Stimulated activated CD8-positive, alpha-beta memory T cell treated with anti-CD3 and anti-CD28 coated beads, Interleukin-4, amount 100 ng/mL, for 48 hours (primary cell): ENCODE data around the gene ZNF438.
"Not testable (repeated sequence)": the region's sequence is repeated elsewhere in the genome, so short reads cannot be mapped to it uniquely, and the experiment has no call there.

Experiments
- DNase-seq: peaks from one replicate; pipeline ENCODE4 v3.0.0-alpha.2; 2020

The ZNF438 gene

GRCh38 chr10:31041011-31041410, 9.3 kb upstream of the ZNF438 start:
- no peak for DNase-seq

DNA sequence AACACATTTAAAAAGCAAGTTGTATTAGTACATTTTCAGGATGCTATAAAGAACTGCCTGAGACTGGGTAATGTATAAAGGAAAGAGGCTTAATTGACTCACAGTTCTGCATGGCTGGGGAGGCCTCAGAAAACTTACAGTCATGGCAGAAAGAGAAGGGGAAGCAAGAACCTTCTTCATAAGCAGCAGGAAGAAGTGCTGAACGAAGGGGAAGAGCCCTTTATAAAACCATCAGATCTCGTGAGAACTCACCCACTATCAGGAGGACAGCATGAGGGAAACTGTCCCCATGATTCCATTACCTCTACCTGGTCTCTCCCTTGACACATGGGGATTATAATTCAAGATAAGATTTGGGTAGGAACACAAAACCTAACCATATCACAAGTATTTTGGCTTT, 7.3 kb upstream of the ZNF438 start:
- not testable (repeated sequence) for DNase-seq

- DNase-seq: no peak
Observed at GRCh38 chr10:31037749-31038148, 6.1 kb upstream of the ZNF438 start.

DNA sequence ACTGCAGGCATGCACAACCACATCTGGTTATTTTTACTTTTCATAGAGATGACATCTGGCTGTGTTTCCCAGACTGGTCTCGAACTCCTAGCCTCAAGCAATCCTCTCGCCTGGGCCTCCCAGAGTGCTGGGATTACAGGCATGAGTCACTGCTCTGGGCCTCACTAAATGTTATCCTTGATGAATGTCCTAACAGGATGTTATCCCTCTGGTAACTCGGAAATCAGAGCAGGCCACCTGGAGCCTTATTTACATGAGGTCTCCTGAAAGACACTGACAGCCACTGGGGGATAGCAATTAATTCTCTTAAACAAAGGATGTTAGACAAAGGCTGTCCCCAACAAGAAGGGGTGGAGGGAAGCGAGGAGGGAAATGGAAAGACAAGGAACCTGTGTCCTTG, 4.5 kb upstream of the ZNF438 start:
- DNase-seq: no peak

DNA sequence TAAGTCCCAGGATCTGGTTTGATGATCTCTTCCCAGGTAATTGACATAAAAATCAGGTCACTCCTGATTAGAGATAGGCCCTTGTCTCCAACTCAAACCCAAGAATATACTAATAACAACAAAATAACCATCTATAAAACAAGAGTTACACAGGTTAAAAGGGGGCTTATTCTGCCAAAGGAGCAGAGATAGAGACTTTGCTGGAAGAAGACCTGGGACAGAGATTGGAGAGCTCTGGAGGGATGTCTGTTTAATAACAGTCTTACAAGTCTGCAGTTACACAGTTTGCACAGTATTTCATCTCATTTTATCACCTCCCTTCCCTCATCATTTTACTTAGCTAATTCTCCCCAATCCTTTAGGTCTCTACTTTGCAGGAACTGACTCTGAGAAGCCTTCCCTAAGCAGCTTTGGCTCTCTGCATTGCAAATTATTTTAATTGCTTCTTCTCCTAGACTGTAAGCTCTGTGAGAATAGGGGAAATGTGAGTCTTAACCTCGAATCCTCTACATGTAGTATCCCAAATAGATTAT, 3.7 kb upstream of the ZNF438 start:
- no peak for DNase-seq

GRCh38 chr10:31034098-31034909, 2.6 kb upstream of the ZNF438 start:
- DNase-seq: no peak

DNA sequence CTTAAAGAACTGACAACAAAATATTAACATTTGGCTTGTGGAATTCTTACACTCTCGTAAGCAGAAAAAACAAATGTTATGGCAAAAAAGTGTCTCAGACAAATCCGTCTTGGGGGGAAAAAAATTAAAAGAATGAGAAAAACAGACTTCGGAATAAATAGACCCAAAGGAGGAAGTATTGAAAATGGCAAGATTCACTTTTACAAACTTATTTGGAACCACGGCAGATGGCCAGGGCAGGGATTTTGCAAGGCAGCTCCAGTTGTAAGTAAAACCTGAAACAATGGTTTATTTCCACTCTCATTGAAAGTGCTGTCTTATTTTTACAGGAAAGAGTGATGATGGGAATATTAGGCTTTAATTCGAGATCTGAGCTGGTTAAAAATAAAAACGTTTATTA, 1.5 kb upstream of the ZNF438 start:
- no peak for DNase-seq

- DNase-seq: peak; percentile 97
Observed at GRCh38 chr10:31032258-31033132, 830 bp upstream of the ZNF438 start.

DNA sequence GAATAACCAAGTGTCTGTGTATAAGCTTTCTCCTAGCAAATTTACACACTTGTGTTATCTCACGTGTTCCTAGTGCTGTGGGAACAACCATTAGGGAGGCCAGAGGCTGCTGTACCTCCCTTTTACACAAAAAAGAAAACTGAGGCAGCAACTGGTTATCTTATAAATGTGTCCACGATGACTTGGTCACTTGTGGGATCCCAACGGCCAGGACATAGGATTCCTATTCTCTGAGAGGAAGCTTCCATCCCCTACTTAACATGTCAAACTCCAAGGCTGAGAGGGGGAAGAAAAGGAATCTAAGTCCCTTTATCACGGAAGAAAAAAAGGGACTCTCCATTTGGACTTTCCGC, 484 bp downstream of the ZNF438 start:
- DNase-seq: peak; percentile 24

DNA sequence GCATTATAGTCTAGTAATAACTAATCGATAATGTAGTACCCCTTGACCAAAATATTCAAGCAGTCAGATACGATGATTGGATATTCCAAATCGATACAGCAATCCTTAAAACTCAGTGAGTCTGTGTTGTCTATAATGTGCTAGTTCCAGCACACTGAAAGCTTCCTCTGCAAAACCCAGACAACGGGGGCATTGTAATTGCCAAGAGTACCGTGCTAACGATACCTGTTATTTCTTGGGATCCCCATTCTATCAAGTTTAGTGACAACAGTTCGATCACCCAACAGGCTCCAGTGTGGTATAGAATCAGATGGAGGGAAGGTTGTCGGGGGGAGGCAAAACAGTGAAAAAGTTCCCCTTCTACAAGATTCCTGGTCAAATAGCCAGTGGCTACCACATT, 865 bp downstream of the ZNF438 start:
- DNase-seq: no peak

GRCh38 chr10:31030260-31030659, 1.4 kb downstream of the ZNF438 start:
- no peak for DNase-seq

DNA sequence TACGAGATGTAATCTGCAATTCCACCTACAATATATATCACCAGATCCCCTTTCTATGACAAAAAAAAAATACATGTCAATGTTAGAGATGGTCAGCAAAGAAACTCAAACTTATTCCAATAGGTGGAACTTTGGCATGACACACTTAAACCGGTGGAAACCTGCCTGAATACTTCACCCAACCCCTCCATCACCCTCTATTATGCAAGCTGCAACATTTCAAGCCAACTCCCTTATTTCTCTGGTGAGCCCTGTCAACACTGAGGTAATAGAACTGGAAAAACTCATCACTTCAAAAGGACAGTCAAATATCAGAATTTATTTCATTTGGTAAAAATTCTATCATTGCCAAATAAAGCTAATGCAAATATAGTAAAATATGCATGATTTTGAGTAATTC, 3.6 kb downstream of the ZNF438 start:
- DNase-seq: no peak

DNA sequence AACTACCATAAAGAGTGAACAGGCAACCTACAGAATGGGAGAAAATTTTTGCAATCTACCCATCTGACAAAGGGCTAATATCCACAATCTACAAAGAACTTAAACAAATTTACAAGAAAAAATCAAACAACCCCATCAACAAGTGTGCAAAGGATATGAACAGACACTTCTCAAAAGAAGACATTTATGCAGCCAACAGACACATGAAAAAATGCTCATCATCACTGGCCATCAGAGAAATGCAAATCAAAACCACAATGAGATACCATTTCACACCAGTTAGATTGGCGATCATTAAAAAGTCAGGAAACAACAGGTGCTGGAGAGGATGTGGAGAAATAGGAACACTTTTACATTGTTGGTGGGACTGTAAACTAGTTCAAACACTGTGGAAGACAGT, 5.4 kb downstream of the ZNF438 start:
- DNase-seq: not testable (repeated sequence)

DNA sequence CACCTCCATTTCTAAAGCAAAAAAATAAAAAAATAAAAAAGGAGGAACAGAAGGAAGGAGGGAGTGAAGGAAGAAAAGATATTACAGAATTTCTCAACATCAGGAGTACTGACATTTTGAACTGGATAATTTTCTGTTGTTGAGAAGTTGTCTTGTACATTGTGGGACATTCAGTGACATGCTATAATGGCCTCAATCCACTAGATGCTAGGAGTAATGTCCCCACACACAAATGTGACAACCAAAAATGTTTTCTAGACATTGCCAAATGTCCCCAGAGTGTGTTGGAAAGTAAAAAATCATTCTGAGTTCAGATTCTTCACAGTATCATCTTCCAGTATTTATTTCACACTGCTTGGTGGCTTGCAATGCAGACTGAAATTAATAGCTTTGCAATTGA, 6.5 kb downstream of the ZNF438 start:
- DNase-seq: no peak

GRCh38 chr10:31023558-31023957, 8.1 kb downstream of the ZNF438 start:
- no peak for DNase-seq

DNA sequence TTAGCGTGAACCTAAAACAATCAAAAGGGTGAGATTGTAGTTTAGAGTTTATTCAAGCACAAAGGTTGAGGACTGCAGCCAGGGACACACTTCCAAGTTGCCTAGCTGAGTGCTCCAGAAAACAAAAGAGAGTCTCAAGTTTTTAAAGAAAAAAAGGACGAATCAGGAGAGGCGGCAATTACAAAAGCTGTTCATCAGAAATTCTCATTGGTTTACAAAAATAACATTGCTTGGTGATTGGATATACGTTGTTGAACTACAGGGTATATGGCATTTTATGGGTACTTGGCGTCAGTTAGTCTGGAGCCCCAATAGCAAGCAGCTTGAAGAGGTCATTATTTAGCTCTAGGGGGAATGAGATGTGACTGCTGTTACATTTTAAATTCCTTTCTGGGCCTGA, 11.5 kb downstream of the ZNF438 start:
- no peak for DNase-seq

- DNase-seq: no peak
Observed at GRCh38 chr10:31018962-31019361, 12.7 kb downstream of the ZNF438 start.

- no peak for DNase-seq
Observed at GRCh38 chr10:31018356-31018750, 13.3 kb downstream of the ZNF438 start.

- no peak for DNase-seq
Observed at GRCh38 chr10:31017534-31018355, 13.9 kb downstream of the ZNF438 start.

DNA sequence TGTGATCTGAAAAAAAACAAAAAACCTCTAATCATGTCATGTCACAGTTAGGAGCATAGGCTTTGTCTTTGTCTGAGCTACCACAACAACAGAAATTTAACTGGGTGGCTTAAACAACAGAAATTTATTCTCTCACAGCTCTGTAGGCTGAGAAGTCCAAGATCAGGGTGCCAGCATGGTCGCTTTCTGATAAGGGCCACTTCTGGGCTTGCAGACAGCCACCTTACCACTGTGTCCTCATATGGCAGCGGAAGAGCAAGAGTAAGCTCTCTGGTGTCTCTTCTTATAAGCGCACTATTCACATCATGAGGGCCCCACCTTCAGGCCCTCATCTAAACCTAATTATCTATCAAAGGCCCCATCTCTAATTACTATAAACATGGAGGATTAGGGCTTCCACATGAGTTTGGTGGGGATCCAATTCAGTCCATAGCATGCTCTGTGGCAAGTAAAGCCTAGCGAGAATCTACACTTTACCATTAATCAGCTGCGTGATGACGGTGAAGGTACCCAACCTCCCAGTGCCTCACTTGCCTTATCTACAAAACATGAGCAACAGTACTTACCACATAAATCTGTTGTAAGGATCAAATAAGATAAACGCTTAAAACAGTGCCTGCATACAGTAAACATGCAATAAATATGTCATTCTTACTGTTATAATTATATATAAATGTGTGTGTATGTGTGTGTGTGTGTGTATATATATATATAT, 17.3 kb downstream of the ZNF438 start:
- no peak for DNase-seq

DNA sequence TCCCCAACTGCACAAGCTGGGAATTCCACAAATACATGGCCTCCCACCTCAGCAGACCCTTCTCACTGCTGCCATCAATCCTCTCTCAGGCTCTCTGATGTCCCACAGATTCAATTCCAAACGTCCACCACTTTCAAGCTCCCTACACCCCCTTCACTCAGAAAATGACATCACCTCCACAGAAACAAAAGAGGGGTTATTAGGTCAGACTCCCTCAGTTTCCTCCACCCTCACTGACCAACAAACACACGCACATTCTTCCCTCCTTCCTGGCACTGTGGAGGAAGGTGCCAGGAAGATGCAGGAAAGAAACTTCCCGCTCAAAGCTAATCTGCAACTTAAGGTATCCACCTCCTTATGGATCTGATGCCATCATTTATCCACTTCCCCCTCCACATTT, 18.3 kb downstream of the ZNF438 start:
- DNase-seq: no peak

- no peak for DNase-seq
Observed at GRCh38 chr10:31011665-31012022, 20.0 kb downstream of the ZNF438 start.
